Astrocyte (in vitro differentiated cells and primary cell): ENCODE data around the gene RSRC2. TPM values are rescaled to one million over a fixed set of nuclear protein-coding genes. Genes with fewer than 3 reads are reported as not detected.

Experiments used
- DNase-seq: peaks from one replicate; pipeline ENCODE4 v3.0.0-alpha.2; 2010; ENCODE audit warnings: low read depth
- FAIRE-seq: peaks from 2 replicates; lab custom pipeline; 2011; peaks lifted over from hg19 to GRCh38; lab: Jason Lieb, UNC
- H2AFZ ChIP-seq: 2 replicates; pipeline ENCODE4 v1.6.0; 2012; ENCODE audit warnings: low read depth, low read length, inconsistent platforms
- H3K27ac ChIP-seq: 2 replicates; pipeline ENCODE4 v1.5.1; 2011; ENCODE audit warnings: low read depth, low read length, inconsistent platforms
- H3K27me3 ChIP-seq: 2 replicates; pipeline ENCODE4 v1.6.0; 2011; ENCODE audit warnings: low read length, inconsistent platforms; ENCODE audit not compliant: insufficient read depth
- H3K36me3 ChIP-seq: 2 replicates; pipeline ENCODE4 v1.5.1; 2011; ENCODE audit warnings: low read length, inconsistent platforms; ENCODE audit not compliant: insufficient read depth
- H3K4me1 ChIP-seq: 2 replicates; pipeline ENCODE4 v1.5.1; 2011; ENCODE audit warnings: low read length, inconsistent platforms; ENCODE audit not compliant: insufficient read depth
- H3K4me2 ChIP-seq: 2 replicates; pipeline ENCODE4 v1.6.0; 2012; ENCODE audit warnings: low read length, inconsistent platforms
- H3K4me3 ChIP-seq: 2 replicates; pipeline ENCODE4 v1.5.1; 2011; ENCODE audit warnings: low read depth, mild to moderate bottlenecking, low read length, inconsistent platforms; ENCODE audit not compliant: insufficient read depth
- H3K79me2 ChIP-seq: 2 replicates; pipeline ENCODE4 v1.6.0; 2012; ENCODE audit warnings: mild to moderate bottlenecking, low read length, inconsistent platforms; ENCODE audit not compliant: insufficient read depth
- H3K9ac ChIP-seq: 2 replicates; pipeline ENCODE4 v1.6.0; 2012; ENCODE audit warnings: mild to moderate bottlenecking, low read length, inconsistent platforms
- H3K9me3 ChIP-seq: 2 replicates; pipeline ENCODE4 v1.5.1; 2012; ENCODE audit warnings: low read depth, mild to moderate bottlenecking, low read length, inconsistent platforms; ENCODE audit not compliant: insufficient read depth
- H4K20me1 ChIP-seq: 2 replicates; pipeline ENCODE4 v1.6.0; 2012; ENCODE audit warnings: low read length, inconsistent platforms; ENCODE audit not compliant: insufficient read depth
- H3K27ac Mint-ChIP-seq: one replicate; pipeline ENCODE4 v1.8.0; 2021; ENCODE audit warnings: mild to moderate bottlenecking, mixed read lengths; ENCODE audit not compliant: unreplicated experiment
- H3K27me3 Mint-ChIP-seq: one replicate; pipeline ENCODE4 v1.8.0; 2021; ENCODE audit warnings: low read depth, mixed read lengths; ENCODE audit not compliant: unreplicated experiment
- H3K36me3 Mint-ChIP-seq: one replicate; pipeline ENCODE4 v1.8.0; 2021; ENCODE audit warnings: low read depth, mixed read lengths; ENCODE audit not compliant: unreplicated experiment
- H3K4me1 Mint-ChIP-seq: one replicate; pipeline ENCODE4 v1.8.0; 2021; ENCODE audit warnings: low read depth, mixed read lengths; ENCODE audit not compliant: unreplicated experiment
- H3K4me3 Mint-ChIP-seq: one replicate; pipeline ENCODE4 v1.8.0; 2021; ENCODE audit warnings: mild to moderate bottlenecking, moderate library complexity, mixed read lengths; ENCODE audit not compliant: unreplicated experiment
- H3K9me3 Mint-ChIP-seq: one replicate; pipeline ENCODE4 v1.8.0; 2021; ENCODE audit warnings: mild to moderate bottlenecking, mixed read lengths; ENCODE audit not compliant: unreplicated experiment
- EZH2 ChIP-seq: IDR thresholded peaks from 2 replicates; pipeline ENCODE4 v1.6.1; 2012; ENCODE audit warnings: mild to moderate bottlenecking, low read length, inconsistent platforms; ENCODE audit not compliant: insufficient read depth
- total RNA-seq: library from RNA; stranded (reverse); gene quantifications from 2 replicates; pipeline ENCODE4 v1.2.1, GENCODE V29; 2021
- TF ChIP-seq, protein P1 (sequence below): IDR thresholded peaks from 2 replicates; pipeline ENCODE4 v1.5.1; 2011; ENCODE audit warnings: low read depth, mild to moderate bottlenecking, inconsistent platforms, low read length, moderate library complexity; ENCODE audit not compliant: insufficient read depth

RSRC2 gene
- total RNA-seq, 1 donor from 2014 or later: 56.3 TPM

DNA sequence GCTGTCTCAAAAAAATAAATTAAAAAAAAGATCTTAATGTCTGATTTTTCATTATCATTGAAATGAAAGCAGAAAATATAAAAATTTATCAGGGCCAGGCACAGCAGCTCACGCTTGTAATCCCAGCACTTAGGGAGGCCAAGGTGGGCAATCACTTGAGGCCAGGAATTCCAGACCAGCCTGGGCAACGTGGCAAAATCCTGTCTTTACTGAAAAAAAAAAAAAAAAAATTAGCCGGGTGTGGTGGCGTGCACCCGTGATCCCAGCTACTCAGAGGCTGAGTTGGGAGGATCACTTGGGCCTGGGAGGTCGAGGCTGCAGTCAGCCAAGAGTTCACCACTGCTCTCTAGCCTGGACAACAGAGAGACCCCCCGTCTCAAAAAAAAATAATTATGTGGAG is 66.7 kb downstream of the RSRC2 start:
- DNase-seq (no peak), FAIRE-seq (no peak)
- no peak overlapping the region for H3K27ac ChIP-seq
- H3K9me3 ChIP-seq: no peaks in the 10 kb centered on the region
- H3K36me3 Mint-ChIP-seq: no peaks in the 10 kb centered on the region
- H3K27ac Mint-ChIP-seq: no peak overlapping the region
- H4K20me1 ChIP-seq: no peaks in the 10 kb centered on the region
- no peak overlapping the region for H3K9ac ChIP-seq
- H3K27me3 Mint-ChIP-seq: no peaks in the 10 kb centered on the region
- no peaks in the 10 kb centered on the region for H3K27me3 ChIP-seq
- TF ChIP-seq EZH2: no peak
- TF ChIP-seq, protein P1, sequence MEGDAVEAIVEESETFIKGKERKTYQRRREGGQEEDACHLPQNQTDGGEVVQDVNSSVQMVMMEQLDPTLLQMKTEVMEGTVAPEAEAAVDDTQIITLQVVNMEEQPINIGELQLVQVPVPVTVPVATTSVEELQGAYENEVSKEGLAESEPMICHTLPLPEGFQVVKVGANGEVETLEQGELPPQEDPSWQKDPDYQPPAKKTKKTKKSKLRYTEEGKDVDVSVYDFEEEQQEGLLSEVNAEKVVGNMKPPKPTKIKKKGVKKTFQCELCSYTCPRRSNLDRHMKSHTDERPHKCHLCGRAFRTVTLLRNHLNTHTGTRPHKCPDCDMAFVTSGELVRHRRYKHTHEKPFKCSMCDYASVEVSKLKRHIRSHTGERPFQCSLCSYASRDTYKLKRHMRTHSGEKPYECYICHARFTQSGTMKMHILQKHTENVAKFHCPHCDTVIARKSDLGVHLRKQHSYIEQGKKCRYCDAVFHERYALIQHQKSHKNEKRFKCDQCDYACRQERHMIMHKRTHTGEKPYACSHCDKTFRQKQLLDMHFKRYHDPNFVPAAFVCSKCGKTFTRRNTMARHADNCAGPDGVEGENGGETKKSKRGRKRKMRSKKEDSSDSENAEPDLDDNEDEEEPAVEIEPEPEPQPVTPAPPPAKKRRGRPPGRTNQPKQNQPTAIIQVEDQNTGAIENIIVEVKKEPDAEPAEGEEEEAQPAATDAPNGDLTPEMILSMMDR: no peak
- H3K4me3 ChIP-seq: no peak overlapping the region
- H3K79me2 ChIP-seq: no peaks in the 10 kb centered on the region
- H2AFZ ChIP-seq: no peak overlapping the region
- H3K4me1 Mint-ChIP-seq: peaks cover 4% of the 10 kb centered on the region
- no peaks in the 10 kb centered on the region for H3K9me3 Mint-ChIP-seq
- H3K36me3 ChIP-seq: no peaks in the 10 kb centered on the region
- H3K4me2 ChIP-seq: no peak overlapping the region
- H3K4me1 ChIP-seq: peaks cover 11% of the 10 kb centered on the region
- H3K4me3 Mint-ChIP-seq: no peak overlapping the region

DNA sequence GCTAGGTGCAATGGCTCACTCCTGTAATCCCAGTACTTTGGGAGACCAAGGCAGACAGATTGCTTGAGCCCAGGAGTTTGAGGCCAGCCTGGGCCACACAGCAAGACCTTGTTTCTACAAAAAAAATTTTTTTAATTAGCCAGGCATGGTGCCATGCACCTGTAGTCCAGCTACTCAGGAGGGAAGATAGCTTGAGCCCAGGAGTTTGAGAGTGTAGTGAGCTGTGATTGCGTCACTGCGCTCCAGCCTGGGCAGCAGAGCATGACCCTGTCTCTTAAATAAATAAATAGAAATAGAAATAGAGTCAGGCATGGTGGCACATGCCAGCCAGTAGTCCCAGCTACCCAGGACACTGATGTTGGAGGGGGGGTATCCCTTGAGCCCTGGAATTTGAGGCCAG is 67.5 kb downstream of the RSRC2 start:
- Mint-ChIP-seq H3K27me3 (no peaks in the 10 kb centered on the region), H3K4me3 (no peak overlapping the region), H3K4me1 (peaks cover 1% of the 10 kb centered on the region), H3K27ac (no peak overlapping the region), H3K9me3 (no peaks in the 10 kb centered on the region), H3K36me3 (no peaks in the 10 kb centered on the region)
- H3K27ac ChIP-seq: no peak overlapping the region
- TF ChIP-seq, protein P1: no peak
- no peak for TF ChIP-seq EZH2
- no peaks in the 10 kb centered on the region for H3K27me3 ChIP-seq
- H4K20me1 ChIP-seq: no peaks in the 10 kb centered on the region
- H3K4me1 ChIP-seq: peaks cover 5% of the 10 kb centered on the region
- DNase-seq (no peak), FAIRE-seq (no peak)
- H2AFZ ChIP-seq: no peak overlapping the region
- no peaks in the 10 kb centered on the region for H3K36me3 ChIP-seq
- H3K79me2 ChIP-seq: no peaks in the 10 kb centered on the region
- H3K4me2 ChIP-seq: no peak overlapping the region
- no peak overlapping the region for H3K4me3 ChIP-seq
- H3K9ac ChIP-seq: no peak overlapping the region
- no peaks in the 10 kb centered on the region for H3K9me3 ChIP-seq

DNA sequence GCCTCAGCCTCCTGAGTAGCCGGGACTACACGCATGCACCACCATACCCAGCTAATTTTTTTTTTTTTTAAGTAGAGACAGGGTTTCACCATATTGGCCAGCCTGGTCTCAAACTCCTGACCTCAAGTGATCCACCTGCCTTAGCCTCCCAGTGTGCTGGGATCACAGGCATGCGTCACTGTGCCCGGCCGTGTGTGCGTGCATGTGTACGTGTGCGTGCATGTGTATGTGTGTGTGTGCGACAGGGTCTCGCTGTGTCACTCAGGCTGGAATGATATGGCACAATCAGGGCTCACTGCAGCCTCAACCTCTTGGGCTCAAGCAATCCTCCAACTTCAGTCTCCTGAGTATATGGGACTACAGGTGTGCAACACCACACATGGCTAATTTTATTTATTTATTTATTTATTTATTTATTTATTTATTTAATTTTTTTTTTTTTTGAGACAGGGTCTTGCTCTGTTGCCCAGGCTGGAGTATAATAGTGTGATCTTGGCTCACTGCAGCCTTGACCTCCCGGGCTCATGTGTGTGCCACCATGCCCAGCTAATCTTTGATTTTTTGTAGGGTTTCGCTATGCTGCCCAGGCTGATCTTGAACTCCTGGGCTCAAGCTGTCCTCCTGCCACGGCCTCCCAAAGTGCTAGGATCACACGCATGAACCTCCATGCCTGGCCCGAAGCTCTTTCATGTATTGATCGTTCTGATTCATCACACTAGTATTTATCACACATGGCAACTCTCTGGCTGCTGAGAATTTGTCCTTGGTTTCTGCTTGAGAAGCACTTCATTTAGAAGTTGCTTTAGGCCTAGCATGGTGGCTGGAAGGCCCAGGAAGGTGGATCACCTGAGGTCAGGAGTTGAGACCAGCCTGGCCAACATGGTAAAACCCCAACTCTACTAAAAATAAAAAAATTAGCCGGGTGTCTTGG is 68.4 kb downstream of the RSRC2 start:
- no peak overlapping the region for H3K27ac ChIP-seq
- no peak overlapping the region for H3K4me2 ChIP-seq
- no peak for TF ChIP-seq EZH2
- TF ChIP-seq, protein P1: no peak
- H3K27me3 ChIP-seq: no peaks in the 10 kb centered on the region
- no peak overlapping the region for H3K9ac ChIP-seq
- no peak for FAIRE-seq
- H4K20me1 ChIP-seq: no peaks in the 10 kb centered on the region
- no peaks in the 10 kb centered on the region for H3K4me1 Mint-ChIP-seq
- no peaks in the 10 kb centered on the region for H3K79me2 ChIP-seq
- H3K4me1 ChIP-seq: no peaks in the 10 kb centered on the region
- DNase-seq: no peak
- no peaks in the 10 kb centered on the region for H3K36me3 ChIP-seq
- no peak overlapping the region for H3K4me3 Mint-ChIP-seq
- no peak overlapping the region for H2AFZ ChIP-seq
- no peaks in the 10 kb centered on the region for H3K9me3 Mint-ChIP-seq
- H3K27ac Mint-ChIP-seq: no peak overlapping the region
- no peaks in the 10 kb centered on the region for H3K36me3 Mint-ChIP-seq
- no peak overlapping the region for H3K4me3 ChIP-seq
- no peaks in the 10 kb centered on the region for H3K27me3 Mint-ChIP-seq
- no peaks in the 10 kb centered on the region for H3K9me3 ChIP-seq
